GM21526 (cell line): ENCODE data around the gene NFS1.

Experiments used
- ATAC-seq: cut with Tn5 transposase; IDR thresholded peaks from one replicate; pipeline ENCODE4 v1.9.1; 2021; ENCODE audit warnings: moderate library complexity; ENCODE audit not compliant: unreplicated experiment, low FRiP score

NFS1 gene

DNA sequence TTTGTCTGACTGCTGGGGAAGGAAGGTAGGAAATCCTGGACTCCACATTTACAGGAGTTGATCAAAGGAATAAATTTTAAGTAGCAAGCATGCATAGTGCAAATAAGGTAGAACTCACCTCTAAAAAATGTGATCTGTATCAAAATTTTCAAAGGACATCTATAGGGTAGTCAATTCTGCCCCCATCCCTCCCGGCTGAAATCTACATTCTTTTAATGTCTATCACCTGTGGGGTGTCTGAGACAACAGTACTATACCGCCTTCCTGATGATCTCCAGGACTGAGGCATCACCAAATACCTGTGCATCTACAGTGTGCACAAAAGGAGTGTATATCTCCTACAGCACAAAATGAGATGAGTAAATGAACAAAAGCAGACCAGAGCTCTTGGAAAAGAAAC is 54.3 kb downstream of the NFS1 start:
- no peak for ATAC-seq

DNA sequence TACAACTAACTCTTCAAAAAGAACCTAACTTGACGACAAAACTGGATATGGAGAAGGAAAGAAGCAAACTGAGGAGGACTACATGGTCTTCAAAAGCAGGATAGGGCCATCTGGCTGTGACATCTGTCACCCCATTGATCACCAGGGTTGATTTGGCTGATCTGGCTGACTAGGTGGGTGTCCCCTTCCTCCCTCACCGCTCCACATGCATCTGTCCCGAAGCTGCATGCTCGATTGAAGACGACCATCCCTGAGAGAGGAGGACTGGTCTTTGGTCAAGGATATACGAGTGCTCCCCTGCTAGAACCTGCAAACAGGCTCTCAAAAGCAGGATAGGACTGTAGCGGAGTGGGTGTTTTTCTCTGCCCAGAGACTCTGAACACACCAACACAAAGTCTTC is 56.1 kb downstream of the NFS1 start:
- no peak for ATAC-seq

DNA sequence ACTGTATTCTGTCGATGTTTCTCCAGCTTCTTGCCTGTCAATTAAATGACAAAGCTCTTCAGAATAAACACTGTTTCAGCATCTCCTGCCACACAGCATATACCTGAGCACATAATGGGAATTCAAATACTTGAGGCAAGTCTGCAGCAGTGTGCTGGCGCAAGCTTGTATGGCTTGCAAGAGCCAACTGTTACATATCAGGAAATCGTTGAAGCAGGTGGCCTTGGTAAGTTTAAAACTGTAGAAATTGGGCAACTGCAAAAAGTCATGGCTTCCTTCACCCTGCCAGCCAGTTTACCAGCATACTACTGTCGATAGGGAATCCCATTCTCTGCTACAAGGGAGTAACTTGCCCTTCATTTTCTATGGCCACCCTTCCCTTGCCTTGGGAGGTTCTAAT is 57.4 kb downstream of the NFS1 start:
- no peak for ATAC-seq

DNA sequence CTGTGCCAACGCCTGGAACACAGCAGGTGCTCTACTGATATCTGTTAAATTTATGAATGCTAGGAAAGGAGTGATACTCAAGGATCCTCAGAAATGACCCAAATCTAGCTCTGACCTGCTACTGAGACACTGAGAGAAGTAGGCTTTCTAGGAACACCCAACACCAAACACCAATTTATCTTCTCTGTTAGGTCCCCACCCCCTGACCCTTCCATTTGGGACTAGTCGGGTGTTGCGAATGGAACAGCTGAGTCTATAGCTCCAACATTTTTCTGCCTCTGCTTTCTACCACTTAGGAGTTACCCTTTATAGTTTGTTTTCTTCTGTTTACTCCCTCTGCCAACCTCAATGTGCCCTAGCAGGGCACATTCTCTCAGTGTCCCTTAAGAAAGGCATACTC is 58.4 kb downstream of the NFS1 start:
- no peak for ATAC-seq

DNA sequence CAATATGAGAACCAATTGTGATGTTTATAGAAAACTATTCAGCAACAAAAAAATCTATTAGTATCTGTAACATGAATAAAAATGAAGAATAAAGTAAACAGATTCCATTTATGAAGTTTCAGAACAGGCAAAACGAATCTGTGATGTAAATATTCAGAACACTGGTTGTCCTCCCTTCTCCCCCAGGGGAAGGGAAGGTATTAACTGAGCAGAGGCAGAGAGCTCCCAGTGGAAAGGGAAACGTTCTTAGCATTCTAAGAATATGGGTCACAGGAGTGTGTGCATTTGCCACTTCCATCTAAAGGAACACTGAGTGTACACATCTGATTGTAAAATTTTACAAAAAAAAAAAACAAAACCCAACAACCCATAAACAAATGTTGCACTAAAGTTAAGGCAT is 60.4 kb downstream of the NFS1 start:
- ATAC-seq, result no peak

DNA sequence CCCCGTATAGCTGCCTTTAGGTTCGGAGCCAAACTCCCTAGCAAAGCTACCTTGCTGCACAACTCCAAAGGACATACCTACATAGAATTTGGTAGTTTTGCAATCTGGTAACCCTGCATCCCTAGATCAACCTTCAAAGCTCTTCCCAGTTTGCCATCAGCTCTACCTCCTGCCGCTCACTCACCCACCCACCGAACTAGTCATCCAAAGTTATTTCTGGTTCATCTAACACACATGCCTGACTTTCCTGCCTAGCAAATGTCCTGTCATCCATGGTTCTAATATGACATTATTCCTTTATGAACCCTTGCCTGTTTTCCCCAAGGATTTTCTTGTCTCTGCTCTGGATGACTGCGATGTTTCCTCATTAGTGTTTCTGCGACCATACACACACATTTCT is 61.9 kb downstream of the NFS1 start:
- no peak for ATAC-seq

DNA sequence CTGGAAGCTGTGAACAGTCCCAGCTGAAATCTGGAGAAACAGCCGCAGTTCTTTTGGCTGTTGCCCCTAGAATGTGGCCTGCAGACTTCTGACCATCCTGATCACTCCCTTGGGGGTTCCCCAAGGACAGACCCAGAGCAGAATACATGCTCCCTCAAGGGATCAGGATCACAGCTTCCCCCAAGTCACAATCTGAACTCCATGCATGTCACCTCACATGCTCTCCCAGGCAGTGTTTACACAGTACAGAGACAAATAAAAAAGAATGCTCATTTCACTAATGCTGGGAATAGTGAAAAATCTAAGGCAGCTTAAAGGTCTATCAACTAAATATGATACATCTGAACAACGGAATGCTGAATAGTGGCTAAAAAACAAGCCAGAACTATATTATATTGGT is 63.1 kb downstream of the NFS1 start:
- ATAC-seq, result no peak

DNA sequence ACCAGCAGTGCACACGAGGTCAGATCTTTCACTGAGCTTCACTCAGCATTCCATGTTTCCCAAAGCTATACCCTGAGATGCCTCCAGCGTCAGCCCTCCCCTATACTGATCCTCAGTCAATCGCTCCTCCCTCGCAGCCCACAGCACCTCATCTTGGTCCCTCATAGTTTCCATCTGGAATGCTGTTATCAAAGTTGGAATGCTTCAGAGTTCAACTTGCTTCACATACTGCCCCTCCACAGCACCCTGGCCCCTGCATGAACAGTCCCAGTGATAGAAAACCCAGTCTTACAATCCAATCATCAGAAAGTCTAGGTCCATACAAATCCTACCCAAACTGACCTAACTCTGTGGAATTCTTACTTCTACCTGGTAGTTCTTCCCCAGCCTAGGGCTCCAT is 63.5 kb downstream of the NFS1 start:
- ATAC-seq, result no peak

DNA sequence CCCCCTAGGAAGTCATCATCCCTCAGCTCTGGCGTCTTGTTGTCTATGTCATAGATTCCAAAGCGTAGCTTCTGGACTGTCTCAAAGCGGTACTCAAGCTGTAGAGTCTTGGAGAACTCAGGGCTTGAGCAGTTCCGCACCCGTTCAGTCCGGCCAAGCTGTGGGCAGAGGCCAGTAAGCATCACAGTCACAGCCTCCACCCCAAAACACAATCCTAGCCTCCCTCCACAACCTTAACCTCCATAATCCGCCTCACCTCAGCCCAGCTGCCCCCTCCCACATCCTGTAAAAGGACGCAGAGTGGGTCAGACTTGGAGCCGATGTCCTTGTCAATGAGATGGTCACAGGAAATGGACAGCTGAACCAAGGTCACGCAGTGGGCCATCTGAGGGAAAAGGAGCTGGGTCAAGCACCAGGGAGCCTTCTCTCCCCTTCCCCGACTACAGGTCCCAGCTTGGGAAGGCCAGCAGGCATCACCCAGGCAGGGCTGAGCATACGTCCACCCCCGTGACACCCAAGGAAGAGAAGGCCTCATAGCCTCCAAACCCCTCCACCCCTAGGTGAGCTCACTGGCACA is 66.5 kb downstream of the NFS1 start:
- no peak for ATAC-seq

DNA sequence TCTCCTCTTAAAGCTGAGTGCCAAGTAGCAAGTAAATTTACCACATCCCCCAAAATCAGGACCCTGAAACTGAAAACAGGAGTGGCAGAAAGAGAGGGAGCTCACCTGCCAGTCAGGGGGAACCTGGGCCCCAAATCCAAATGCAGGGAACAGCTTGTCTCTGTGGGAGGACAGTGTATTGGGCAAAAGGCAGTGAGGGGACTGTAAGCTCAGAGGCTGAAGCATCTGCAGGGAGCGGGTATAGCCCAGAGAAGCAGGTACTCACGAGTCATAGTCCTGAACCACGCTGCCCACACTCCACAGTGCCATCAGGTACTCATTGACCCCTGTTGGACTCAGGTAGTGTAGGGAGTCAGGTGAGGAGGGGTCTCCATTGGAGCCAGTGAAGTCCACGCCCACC is 68.5 kb downstream of the NFS1 start:
- ATAC-seq, result no peak

DNA sequence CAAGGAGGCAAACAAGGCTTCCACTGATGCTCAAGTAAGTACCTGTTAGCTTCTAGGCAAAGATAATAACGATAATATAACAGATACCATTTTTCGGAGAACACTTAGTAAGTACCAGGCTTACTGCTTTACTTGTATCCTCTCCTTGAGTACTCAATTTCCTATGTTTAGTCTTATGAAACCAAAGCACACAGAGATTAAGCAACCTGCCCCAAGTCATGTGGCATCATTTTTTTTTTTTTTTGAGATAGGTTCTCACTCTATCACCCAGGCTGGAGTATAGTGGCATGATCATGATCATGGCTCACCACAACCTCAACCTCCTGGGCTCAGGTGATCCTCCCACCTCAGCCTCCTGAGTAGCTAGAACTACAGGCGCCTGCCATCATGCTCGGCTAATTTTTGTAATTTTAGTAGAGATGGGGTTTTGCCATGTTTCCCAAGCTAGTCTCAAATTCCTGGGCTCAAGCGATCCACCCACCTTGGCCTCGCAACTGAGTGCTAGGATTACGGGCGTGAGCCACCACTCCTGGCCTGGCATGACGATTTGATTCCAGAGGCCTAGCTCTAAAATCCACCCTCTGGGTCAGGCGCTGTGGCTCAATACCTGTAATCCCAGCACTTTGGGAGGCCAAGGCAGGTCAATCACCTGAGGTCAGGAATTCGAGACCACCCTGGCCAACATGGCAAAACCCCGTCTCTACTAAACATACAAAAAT is 69.6 kb downstream of the NFS1 start:
- ATAC-seq, result no peak

DNA sequence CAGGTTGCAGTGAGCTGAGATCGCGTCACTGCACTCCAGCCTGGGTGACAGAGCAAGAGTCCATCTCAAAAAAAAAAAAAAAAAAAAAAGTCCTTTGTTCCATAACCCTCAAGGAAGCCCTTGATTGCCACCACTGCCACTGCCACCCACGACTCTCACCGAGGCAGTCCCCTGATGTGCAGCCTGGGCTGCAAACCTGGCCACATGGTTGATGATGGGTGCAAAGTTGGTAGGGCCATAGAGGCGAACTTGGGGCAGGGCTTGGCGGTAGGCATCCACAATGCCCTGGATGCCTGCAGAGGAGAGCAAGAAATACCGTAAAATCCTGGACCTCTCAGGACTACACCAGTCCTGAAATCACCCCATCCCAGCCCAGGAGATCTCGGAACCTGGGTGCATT is 72.0 kb downstream of the NFS1 start:
- no peak for ATAC-seq

DNA sequence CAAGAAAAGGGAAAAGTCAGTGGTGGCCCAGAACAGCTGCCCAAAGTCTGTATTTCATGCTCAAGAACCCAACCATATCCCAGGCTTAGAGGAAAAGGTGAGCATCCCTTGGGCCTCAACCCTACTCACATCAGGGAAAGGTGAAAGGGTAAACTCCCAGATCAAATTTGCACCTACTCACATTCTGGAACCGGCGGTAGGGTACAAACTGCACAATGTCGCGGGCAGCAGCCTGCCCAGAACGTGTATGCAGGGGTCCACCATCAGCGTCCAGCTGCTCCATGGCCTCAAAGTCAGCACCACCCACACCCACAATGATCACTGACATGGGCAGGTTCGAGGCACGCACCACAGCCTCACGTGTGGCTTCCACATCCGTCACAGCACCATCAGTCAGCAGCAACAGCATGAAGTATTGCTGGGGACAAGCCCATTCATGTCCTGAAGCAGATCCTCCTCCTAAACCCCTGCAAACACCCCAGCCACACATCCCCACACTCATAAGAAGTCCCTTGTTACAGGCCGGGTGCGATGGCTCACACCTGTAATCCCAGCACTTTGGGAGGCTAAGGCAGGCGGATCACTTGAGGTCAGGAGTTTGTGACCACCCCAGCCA is 72.7 kb downstream of the NFS1 start:
- ATAC-seq, result no peak

DNA sequence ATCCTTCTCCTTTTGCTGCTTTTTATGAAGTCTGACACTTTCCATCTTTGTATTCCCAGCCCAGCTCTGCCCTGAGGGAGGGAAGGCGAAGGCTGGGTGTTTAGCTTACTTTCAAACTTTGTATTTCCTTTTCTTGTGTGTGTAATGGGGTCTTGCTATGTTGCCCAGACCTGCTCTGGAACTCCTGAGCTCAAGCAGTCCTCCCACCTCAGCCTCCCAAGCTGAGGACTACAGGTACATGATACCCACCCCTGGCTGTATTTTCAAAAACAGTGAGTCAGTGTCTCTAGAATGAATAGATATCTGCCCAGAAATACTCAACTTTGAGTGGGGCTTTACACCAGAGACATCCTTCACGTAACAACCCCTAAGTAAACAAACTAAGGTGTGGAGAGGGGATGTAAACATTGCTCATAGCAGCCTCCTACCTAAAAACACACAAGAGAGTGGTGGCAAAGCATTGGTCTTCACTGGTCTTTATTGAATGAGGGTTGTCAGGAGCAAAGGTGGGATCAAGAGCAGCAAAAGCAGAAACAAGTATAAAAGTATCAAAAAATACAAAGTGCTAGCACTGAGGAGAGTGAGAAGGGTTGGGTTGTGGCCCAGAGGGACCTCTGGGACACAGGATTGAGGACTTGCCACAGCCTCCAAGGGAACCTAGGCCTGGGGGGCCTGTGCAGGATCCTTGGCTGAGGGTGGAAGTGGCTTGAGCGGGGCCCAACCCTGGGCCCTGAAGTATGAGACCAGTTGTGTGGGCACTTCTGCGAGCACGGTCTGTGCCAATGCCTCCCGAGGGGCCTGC is 73.4 kb downstream of the NFS1 start:
- ATAC-seq, result no peak

DNA sequence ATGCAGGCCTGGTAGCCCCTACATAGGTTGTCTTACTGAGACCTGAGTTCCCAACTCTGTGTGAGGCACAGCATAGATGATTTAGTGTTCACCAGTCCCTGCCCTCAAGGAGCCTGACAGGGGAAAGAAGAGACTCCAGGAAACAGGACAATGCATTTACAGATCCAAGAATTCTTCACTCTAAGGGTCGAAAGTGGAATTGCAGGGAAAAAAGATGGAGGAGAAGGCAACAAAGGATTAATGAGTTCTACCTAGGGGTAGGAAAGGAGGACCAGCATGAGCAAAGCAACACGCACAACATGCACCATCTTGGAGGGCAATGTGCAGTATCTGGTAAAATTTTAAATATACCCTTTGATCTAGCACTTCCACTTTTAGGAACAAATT is 77.6 kb downstream of the NFS1 start:
- ATAC-seq, result no peak

DNA sequence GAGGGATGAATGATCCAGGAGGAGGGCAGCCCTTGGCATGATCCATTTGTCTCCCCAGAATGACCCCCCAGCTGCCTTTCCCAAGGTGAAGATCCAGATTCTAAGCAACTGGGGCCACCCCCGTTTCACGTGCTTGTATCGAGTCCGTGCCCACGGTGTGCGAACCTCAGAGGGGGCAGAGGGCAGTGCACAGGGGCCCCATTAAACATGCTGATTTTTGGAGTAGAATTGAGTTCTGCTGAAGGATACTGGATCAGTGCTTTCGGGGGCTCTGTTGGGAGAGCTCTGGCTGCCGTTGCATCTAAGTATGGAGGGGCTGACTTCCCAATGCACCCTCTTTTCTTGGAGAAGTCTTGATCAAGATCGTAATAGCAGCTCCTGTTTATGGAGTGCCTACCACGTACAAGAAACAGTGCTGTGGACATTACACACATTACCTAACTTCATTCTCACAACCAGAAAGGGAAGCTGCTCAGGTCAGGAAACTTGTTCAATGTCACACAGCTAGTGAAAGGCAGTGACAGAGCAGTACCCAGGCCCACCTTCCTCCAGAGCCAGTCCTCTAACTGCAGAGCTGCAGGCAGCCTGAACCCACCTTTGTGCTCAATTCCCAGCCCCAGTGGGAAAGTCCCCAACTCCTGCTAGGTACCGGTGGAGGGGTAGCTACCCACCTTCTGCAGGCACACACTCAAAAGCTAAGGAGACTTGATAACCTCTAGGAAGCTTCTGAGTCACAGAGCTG is 78.2 kb downstream of the NFS1 start:
- no peak for ATAC-seq

DNA sequence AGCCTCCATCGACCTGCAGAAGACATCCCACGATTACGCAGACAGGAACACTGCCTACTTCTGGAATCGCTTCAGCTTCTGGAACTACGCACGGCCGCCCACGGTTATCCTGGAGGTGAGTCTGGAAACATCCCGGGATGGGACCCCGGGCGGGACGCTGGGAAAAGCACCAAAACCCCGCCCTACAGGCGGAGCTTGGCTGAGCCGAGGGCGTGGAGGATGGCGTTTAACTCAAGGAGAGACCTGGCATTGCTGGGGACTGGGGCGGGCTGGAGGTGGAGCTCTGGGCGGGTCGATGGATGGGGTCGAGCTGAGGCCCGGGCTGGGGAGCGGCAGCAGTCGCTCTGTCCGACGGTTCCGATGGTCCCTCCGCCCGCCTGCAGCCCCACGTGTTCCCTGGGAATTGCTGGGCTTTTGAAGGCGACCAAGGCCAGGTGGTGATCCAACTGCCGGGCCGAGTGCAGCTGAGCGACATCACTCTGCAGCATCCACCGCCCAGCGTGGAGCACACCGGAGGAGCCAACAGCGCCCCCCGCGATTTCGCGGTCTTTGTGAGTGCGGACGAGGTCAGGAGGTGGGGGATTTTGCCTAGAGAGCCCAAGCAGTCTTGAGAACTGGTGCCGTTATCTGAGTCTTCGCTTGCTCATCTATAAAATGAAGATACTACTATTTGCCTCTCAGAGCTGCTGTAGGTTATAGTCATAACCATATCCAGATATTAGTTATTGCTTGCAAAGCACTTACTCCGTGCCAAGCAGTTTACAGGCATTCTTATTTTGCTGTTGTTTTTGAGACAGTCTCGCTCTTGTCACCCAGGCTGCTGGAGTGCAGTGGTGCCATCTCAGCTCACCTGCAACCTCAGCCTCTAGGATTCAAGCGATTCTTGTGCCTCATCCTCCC is 79.7 kb downstream of the NFS1 start:
- no peak for ATAC-seq

DNA sequence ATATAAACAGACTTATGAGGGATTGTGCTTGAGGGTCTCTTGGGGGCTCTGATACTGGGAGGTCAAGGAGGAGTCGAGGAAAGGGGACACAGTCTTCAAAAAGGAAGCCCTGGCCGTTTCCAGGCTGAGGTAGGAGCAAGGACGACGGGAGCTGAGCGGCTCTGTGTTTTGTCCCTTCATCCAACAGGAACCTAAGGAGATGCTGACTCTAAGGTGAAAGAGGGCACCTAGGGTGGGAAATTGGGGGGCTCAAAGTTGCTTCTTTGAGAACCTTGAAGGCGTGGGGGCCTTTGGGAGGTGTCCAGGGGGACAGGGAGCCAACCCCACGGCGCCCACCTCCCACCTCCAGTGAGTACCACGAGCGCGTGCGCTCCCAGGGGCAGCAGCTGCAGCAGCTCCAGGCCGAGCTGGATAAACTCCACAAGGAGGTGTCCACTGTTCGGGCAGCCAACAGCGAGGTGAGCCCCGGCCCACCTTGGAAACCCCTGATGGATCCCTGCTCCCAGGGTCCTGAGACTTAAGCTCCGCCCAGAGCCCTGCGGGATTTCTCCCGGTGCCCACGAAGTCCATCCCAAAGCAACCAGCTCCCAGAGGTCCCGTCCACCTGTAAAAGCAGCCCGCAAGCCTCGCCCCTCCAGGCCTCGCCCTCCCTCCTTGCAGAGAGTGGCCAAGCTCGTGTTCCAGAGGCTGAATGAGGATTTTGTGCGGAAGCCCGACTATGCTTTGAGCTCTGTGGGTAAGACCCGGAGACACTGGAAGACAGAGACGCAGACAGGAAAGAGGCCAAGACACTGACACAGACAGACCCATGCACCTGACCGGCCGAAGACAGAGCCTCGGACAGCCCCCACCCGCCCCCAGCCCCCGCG is 80.7 kb downstream of the NFS1 start:
- no peak for ATAC-seq
